HG03175 (cell line): Measurements from ENCODE around the gene PAPOLA.
A peak's percentile ranks its signal among the peaks of the same experiment; 100 is the strongest.
"Not testable (repeated sequence)": the region's sequence is repeated elsewhere in the genome, so short reads cannot be mapped to it uniquely, and the experiment has no call there.

ENCODE experiments used
- ATAC-seq: cut with Tn5 transposase; IDR thresholded peaks from one replicate; pipeline ENCODE4 v1.9.1; 2021; ENCODE audit warnings: mild to moderate bottlenecking, moderate library complexity; ENCODE audit not compliant: unreplicated experiment

PAPOLA gene

DNA sequence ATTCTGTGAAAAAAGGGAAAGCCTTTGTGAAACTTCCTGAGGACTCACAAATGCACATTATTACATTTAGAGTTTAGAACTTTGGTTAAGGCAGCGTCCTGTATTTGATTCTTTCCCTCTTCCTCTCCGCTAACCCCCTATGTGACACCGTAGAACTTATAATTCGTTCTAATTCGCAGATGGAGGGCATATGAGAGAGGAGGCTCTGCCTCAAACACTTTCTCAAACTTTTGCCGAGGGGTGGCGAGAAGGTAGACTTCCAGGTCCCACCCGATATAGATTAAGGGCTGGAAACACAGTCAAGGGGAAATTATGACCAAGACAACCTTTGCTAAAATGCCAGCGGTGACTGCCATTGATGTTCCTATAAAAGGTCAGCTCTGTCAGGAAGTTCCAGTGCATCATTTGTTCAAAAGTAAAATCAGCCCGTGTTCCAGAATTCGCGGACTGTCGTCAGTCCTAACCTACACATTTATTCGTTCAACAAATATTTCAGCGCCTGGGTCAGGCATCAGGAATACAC lies 904 bp upstream of the PAPOLA start:
- peak; percentile 0 for ATAC-seq

DNA sequence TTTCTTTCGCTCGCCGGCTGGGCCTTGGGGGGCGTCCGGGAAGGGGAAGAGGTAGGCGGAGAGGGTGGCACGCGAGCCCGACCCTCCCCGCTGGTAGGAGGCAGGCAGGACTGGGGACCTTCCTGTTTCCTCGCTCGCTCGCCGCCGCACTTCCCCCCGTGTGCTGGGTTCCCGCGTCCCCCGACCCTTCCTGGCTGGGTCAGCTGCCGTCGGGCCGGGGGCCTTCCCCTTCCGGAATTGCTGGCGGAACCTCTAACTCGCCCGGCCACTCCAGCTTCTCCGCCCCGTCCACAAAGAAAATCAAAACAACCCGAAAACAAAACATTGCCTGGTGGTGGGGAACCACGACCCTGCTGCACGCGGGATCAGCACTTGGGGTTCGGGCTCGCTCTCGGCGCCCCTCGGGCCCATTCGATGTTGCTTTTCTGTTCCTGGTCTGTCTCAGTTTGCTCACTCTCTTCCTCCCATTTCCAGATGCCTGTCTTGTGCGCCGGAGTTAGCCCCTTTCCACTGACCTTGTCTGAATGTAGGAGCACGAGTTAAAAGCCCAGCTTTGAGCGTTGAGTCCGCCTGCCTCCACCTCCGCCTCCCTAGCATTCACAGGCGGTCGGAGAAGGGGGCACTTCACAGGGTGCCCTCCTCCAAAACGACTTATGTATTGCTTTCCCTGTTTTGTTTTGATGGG lies 581 bp downstream of the PAPOLA start:
- ATAC-seq, result peak; percentile 39

DNA sequence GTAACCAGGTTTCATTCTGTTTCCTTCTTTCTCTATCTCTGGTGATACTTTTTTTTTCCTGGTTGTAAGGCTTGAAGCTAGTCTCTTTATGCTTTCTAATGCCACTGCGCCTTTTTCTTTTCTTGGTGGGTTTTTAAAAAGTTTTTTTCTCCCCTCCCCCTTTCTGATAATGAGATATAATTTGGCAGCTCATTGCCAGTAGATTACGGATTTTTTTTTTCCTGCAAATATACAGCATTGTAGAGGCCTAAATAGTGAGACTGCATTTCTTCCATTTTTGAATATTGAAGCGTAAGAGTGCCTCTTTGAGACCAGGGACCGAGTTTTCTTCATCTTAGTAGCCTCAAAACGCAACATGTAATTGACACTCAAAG lies 1.1 kb downstream of the PAPOLA start:
- no peak for ATAC-seq

DNA sequence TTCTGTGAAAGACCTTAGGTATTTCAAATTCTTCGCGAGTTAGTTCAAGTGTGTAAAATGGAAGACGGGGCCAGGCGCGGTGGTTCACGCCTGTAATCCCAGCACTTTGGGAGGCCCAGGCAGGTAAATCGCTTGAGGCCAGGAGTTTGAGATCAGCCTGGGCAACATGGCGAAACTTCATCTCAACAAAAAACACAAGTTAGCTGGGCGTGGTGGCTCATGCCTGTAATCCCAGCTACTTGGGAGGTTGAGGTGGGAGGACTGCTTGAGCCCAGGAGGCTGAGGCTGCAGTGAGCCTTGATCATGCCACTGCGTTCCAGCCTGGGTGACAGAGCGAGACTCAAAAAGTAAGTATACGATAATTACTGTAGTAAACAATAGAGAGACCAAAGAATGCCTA lies 2.2 kb downstream of the PAPOLA start:
- not testable (repeated sequence) for ATAC-seq

DNA sequence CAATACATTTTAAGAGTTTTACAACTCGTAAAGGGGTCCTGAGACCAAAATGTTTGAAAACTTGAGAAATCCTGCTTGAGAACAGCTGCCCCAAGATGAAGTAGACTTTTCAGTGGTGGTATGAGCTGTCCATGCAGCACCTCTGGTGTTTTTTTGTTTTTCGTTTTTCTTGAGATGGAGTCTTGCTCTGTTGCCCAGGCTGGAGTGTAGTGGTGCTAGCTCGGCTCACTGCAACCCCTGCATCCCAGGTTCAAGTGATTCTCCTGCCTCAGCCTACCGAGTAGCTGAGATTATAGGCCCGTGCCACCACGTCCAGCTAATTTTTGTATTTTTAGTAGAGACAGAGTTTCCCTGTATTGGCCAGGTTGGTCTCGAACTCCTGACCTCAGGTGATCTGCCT lies 5.5 kb downstream of the PAPOLA start:
- no peak for ATAC-seq

DNA sequence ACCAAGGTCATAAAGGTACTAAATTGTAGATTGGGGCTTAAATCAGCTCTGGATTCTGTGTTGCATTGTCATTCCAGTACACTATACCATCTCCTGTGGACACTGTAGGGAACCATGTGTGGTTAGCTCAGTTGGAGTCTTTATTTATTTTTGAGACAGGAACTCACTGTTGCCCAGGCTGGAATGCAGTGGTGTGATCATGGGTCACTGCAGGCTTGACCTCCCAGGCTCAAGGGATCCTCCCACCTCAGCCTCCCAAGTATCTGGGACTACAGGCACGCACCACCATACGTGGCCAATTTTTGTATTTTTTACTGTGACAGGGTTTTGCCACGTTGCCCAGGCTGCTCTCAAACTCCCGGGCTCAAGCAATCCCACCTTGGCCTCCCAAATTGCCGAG lies 6.7 kb downstream of the PAPOLA start:
- ATAC-seq, result no peak

DNA sequence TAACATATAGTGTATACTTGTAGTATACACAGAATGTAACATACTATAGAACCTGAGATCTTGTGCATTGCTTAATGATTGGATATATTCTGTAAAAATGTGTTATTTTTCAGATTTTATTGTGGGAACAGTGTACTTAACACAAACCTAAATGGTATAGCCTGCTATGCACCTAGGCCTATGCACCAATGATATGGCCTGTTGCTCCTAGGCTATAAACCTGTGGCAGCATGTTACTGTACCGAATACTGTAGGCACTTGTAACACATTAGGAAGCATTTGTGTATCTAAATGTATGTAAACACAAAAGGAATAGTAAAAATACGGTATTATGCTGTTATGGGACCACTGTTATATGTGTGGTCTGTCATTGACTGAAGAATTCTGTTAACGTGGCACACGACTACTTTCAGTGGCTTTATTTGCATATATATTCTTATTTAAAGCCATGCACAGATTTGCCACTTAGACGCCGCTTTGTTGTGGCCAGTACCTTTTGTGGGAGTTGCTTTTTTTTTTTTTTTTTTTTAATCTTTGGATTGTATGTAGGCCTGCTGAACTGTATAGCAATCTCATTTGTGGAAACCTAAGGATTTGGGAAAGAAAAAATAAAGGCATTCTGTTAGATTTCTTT lies 7.4 kb downstream of the PAPOLA start:
- peak; percentile 53 for ATAC-seq

DNA sequence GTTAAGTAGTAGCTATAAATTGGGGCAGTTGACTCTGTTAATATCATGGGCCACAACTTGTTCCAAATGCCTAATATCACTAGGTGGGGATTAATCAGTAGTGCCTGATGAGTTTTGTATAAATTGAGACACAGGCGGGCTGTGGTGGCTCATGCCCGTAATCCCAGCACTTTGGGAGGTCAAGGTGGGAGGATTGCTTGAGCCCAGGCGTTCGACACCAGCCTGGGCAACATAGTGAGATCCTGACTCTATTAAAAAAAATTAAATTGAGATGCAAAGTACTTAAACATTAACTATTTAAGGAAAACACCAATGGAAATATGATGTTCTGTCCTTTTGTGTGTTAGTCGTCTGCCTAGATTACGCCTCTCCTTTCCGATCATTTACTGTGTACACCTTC lies 9.0 kb downstream of the PAPOLA start:
- ATAC-seq, result no peak

DNA sequence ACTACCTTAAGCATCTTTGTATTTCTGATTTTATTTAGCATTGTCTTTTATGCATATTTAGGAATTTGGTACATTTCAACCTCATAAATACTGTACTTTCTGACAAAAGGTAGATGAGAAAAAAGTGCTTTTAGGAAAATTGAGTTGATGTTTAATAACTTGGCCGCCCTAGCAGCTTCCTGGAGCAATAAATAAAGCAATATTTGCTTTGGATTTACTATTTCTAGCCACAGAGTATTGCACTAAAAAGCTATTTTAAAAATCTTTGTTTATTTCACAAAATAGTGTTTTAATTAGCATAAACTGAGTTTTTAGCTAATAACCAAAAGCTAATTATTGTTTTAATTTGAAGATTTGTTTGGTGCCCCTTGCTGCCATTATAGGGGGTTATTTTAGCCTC lies 9.5 kb downstream of the PAPOLA start:
- ATAC-seq, result no peak

DNA sequence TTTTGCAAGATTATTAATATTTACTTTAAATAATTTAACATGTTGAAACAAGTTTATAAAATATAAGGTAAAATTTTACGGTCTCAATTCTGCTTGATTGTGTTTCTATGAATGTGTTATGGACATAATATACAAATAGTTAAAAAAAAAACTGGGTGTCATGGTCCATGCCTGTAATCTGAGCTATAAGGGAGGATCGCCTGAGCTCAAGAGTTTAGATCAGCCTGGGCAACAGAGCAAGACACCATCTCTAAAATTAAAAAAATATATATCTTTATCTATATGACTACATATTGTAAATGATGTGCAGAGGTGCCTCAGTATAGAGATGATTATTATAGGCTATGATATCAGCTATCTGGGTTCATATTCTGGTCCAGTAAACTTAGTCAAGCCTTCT lies 9.9 kb downstream of the PAPOLA start:
- no peak for ATAC-seq

DNA sequence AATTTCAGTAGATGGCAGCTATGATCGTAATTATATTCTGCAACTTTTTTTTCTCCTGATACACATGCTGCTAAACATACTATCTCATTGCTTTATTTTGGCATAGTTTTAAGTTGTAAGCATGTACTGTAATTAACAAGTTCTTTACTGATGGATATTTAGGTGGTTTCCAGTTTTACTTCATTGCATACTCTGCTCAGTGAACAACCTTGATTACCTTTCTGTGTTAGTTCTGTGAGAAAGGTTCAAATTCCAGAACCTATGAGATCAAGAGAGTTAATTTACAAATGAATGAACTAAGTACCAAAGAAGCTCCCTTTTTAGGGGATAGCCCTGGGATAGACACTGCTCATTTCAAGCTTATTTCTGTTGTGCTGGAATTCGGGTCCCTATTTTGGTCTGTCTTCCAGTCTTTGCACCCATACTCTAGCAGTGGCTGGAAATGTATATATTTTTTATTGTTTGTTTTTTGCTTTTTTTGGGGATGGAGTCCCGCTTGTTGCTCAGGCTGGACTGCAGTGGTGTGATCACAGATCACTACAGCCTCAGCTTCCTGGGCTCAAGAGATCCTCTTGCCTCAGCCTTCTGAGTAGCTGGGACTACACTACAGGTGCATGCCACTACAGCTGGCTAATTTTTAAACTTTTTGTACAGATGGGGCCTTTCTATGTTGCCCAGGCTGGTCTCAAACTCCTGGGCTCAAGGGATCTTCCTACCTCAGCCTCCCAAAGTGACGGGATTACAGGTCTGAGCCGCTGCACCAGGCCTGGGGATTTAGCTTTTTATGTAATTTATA lies 10.6 kb downstream of the PAPOLA start:
- no peak for ATAC-seq

DNA sequence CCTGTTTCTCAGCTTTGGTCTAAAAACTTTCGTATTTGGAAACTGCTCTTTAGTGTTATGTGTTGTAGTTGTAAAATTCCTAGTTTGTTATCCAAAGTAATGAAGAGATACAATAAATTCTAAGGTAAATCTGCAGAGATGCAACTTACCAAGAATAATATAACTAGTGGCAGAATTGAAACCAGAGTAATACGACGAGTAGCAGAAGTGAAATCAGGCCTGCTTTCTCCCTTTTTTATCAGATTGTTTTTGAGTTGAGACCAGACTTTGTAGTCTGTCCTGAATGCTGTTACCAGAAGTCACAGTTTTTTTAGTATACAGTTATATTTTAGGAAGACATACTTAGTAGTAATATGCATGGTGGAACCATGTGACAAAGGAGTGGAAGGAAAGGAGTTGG lies 12.5 kb downstream of the PAPOLA start:
- peak; percentile 51 for ATAC-seq

DNA sequence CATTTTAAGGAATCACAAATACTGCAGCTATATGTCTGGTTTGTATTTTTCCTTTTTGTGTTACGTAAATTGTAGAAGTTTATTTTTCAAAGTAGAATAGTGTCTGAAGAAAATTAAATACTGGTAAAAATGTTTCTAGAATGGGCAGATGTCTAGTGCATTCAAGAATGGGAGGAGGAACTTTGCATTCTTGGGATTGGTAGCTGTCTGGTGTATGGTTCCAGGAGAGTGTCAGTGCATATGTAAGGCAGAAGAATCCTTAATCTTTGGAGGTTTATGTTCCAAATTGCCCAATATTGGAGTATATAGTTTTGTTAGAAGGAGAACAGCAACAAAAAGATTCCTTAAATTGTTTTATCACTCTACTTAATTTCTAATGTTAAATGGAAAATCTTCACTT lies 13.5 kb downstream of the PAPOLA start:
- ATAC-seq, result no peak

DNA sequence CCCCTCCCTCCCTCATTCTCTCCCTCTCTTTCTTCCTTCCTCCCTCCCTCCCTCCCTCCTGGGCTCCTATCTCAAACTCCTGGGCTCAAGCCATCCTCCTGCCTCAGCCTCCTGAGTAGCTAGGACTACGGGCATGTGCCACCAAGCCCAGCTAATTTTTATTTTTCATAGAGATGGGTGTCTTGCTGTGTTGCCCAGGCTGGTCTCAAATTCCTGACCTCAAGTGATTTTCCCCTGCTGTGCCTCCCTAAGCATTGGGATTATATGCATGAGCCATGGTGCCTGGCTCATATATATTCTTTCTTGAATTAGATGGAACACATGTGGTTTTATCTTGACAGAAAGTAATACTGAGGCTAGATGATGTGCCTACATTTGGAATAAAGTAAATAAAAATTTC lies 14.2 kb downstream of the PAPOLA start:
- ATAC-seq, result no peak

DNA sequence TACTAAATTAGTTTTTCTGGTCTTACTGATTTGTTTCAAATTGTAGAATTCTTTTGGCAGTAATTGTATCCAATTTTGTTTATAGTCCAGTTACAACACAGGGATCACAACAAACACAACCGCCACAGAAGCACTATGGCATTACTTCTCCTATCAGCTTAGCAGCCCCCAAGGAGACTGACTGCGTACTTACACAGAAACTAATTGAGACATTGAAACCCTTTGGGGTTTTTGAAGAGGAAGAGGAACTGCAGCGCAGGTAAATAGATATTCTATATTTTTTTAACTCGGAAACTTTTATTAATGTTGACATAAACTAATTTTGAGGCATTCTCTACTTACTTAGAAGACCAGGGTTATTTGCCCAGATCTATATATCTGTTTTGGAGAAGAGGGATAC lies 17.8 kb downstream of the PAPOLA start:
- ATAC-seq, result no peak

DNA sequence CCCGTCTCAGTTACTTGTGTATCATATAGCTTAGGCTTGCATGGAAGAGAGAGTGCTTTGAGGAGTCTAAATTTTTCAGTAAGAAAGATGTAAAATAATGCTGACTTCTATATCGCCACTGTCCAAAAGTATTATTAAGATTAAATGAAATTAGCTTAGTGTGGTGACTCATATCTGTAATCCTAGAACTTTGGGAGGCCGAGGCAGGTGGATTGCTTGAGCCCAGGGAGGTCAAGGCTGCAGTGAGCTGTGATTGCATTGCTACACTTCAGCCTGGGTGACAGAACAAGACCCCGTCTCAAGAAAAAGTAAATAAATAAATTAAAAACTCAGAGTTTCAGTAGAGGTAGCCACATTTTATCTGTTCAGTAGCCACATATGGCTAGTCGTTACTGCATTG lies 23.3 kb downstream of the PAPOLA start:
- no peak for ATAC-seq

DNA sequence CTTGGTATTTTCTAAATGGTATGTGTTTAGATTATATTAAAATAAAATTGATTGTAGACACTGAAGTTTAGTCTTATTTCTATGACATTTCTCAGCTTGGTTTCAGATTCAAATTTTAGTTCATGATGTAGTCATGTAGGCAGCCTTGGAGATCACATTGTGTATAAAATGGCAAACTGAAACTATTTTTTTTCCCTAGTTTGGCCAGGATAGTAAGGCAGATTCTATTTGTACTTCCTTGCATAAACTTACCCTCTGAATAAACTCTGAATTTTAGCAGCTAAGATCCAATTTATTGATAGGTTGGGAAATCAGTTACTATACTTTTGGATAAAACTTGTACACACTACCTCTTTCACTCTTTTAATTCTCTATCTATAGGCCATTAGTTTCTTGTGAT lies 30.4 kb downstream of the PAPOLA start:
- no peak for ATAC-seq

DNA sequence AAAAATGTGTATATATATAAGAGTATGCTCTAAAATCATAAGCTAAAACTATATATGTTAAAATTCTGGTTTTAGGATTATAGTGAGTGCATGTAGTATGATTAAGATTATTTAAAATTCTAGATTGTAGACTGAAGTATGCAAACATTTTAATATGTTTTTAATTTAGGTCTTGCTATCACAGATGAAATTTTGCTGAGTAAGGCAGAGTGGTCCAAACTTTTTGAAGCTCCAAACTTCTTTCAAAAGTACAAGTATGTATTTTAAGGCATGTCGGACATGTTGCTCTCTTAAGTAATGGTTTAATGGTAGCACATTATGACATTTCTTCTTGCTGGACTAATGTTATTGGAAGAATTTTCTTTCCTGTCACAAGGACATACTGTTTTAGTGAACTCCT lies 34.6 kb downstream of the PAPOLA start:
- ATAC-seq, result no peak

DNA sequence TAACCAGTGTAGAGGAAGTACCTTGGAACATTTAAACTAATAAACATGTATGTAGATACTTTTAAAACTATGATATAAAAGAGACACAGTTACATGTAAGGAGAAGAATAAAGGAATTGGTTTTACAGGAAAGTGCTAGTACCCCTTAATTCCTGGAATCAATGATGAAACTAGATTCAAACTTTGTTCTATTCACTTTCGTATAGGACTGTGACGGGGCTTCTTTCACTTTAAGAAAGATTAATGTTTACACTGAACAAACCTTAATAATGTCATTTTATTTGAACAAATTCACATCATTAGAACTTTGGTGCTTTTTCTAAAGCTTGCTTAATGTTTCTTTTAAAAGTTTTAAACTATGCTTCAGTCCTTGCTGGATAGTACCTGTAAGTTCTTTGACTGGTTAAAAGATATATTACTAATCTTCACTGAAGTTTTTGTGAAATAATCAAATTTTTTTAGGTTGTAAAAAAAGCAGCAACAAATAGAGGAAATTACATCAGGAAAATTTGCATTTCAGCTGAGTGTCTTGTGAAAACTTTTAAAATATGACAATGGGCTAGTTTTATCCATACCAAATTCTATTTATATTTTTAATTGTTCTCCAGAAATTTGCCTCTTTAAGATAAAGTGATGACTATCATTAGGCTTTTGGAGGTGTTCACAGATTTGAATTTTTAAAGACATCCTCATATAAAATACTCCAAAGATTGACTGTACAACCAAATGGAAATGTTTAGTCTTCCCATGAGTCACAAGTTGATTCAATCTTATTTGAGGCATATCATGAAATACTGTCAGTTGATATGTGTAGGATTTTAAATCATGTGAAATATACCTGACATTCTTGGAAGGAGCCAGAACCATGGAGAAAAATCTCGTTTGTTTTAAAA lies 36.2 kb downstream of the PAPOLA start:
- ATAC-seq, result no peak

DNA sequence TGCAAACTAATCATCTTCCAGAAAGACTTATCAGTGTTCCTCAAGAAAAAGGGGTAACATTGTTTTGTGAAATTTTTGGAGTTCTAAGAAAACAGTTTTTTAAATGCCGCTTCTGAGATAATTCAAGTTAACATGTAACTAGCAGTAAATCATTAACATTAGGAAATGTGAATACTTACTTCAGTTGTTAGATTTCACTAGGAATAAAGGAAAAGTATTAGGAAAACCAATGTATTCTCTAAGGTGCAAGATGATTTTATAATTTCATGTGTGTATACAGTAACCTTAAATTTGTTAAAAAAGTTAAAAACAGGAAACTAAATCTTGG lies 36.8 kb downstream of the PAPOLA start:
- no peak for ATAC-seq

DNA sequence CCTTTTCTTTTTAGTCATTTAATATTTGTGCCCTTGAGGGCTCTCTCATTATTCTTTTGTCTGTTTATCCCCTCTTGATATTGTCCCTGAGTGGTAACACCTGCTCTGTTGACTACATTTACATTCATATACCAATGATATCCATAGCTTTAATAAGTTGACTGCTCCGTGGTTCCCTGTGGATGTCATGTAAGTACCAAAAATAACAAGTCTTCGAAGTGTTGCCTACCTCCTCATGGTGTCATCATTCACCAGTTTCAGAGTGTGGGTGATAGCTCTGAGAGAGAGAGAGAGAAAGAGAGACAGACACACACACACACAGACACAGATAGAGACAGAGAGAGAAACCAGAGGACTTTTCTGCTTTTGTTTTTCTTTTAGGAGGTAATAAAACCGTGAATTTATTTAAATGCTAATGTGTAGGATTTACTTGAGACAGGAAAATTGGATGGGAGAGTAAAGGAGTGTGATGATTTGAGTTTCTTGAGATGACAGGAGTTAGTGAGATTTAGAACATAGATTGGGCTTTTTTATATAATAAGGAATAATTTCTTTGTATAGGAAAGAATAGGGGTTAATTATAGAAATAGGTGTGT lies 52.2 kb downstream of the PAPOLA start:
- ATAC-seq, result no peak
